K562 (cell line): ENCODE results near the gene GYS1. TPM values are rescaled to one million over a fixed set of nuclear protein-coding genes. Genes with fewer than 3 reads are reported as not detected.
A peak's percentile ranks its signal among the peaks of the same experiment; 100 is the strongest.

Source experiments
- ATAC-seq: fragments of 200-7000 bp; cut with Tn5 transposase; 3 replicates; pipeline ENCODE4 v1.9.1; 2020; ENCODE audit warnings: moderate library complexity
- BruUV-seq: library from RNA; stranded (reverse); fragments of 400-500 nt; replicated peaks from 2 replicates; lab custom pipeline; 2021; lab: Mats Ljungman, UMichigan
- CTCF ChIA-PET: fragments of 300-600 bp; formaldehyde crosslinking; extraction: SDS; loops from one replicate; lab custom pipeline; 2021; ENCODE audit warnings: low intra/inter-chr PET ratio; lab: Yijun Ruan, JAX
- POLR2A ChIA-PET: fragments of 300-600, 350-650 bp; sonication (Branson Sonifier 250); formaldehyde crosslinking; extraction: SDS; loops from one replicate; lab custom pipeline; 2021; ENCODE audit warnings: antibody characterized with exemption, inconsistent platforms; lab: Yijun Ruan, JAX
- DNase-seq, 4 experiments: peaks; one replicate each; pipeline versions ENCODE4 v3.0.0 to v3.0.0-alpha.2; 2011 to 2018; ENCODE audit warnings: low spot score in 3 of 4, mixed read lengths in 3 of 4; ENCODE audit errors: extremely low read depth in 1 of 4
- FAIRE-seq: peaks from 2 replicates; lab custom pipeline; 2011; peaks lifted over from hg19 to GRCh38; lab: Jason Lieb, UNC
- H2AFZ ChIP-seq: 2 replicates; pipeline ENCODE4 v1.6.0; 2011; ENCODE audit warnings: low read depth, low read length, control low read depth, inconsistent platforms
- H3K27ac ChIP-seq: fragments of 200-600 bp; 3 replicates; pipeline ENCODE4 v1.8.0; 2011; ENCODE audit warnings: low read depth, mild to moderate bottlenecking, control low read depth, inconsistent platforms, low read length, moderate library complexity, mixed read lengths; ENCODE audit errors: extremely low read depth
- H3K27me3 ChIP-seq, 2 experiments: fragments of 300-600 bp in 1 of 2; 2 replicates in 1 of 2; 3 replicates in 1 of 2; pipeline versions ENCODE4 v1.6.0 to v1.8.0; 2011; ENCODE audit warnings: inconsistent platforms in 2 of 2, low read length in 2 of 2, mild to moderate bottlenecking in 1 of 2, mixed read lengths in 1 of 2, moderate library complexity in 1 of 2; ENCODE audit not compliant: control insufficient read depth in 2 of 2, insufficient read depth in 2 of 2
- H3K36me3 ChIP-seq: fragments of 300-600 bp; 3 replicates; pipeline ENCODE4 v1.8.0; 2011; ENCODE audit warnings: mild to moderate bottlenecking, low read length, inconsistent platforms; ENCODE audit not compliant: control insufficient read depth, insufficient read depth
- H3K4me1 ChIP-seq, 2 experiments: fragments of 200-600 bp in 1 of 2; replicated peaks in 1 of 2; 2 replicates in 1 of 2; 3 replicates in 1 of 2; pipeline versions ENCODE4 v1.5.1 to v1.8.0; 2011; ENCODE audit warnings: inconsistent platforms in 2 of 2, low read length in 2 of 2, mild to moderate bottlenecking in 1 of 2, mixed read lengths in 1 of 2, moderate library complexity in 1 of 2; ENCODE audit not compliant: control insufficient read depth in 2 of 2, insufficient read depth in 2 of 2
- H3K4me2 ChIP-seq: 2 replicates; pipeline ENCODE4 v1.6.1; 2011; ENCODE audit warnings: low read length, control low read depth, inconsistent platforms, mixed read lengths; ENCODE audit not compliant: insufficient read depth
- H3K4me3 ChIP-seq: fragments of 200-600 bp; sonication (generic), shearing (Covaris generic); 2 replicates; pipeline ENCODE4 v1.5.1; 2016; ENCODE audit warnings: control low read depth, inconsistent platforms
- H3K79me2 ChIP-seq: fragments of 200-600 bp; 3 replicates; pipeline ENCODE4 v1.8.0; 2011; ENCODE audit warnings: low read length, inconsistent platforms; ENCODE audit not compliant: control insufficient read depth, insufficient read depth
- H3K9ac ChIP-seq, 2 experiments: 2 replicates each; pipeline versions ENCODE4 v1.6.0 to v1.6.1; 2011; ENCODE audit warnings: low read depth in 2 of 2, low read length in 2 of 2, control low read depth in 1 of 2, inconsistent platforms in 1 of 2, mild to moderate bottlenecking in 1 of 2, mixed read lengths in 1 of 2; ENCODE audit not compliant: insufficient read depth in 1 of 2
- H3K9me1 ChIP-seq: one replicate; pipeline ENCODE4 v1.6.0; 2011; ENCODE audit warnings: inconsistent platforms, mild to moderate bottlenecking, low read length, moderate library complexity; ENCODE audit not compliant: control insufficient read depth, insufficient read depth
- H3K9me3 ChIP-seq: replicated peaks from 2 replicates; pipeline ENCODE4 v1.5.1; 2011; ENCODE audit warnings: low read depth, low read length, inconsistent platforms; ENCODE audit not compliant: control insufficient read depth, insufficient read depth
- H4K20me1 ChIP-seq: replicated peaks from 2 replicates; pipeline ENCODE4 v1.6.1; 2011; ENCODE audit warnings: low read length, inconsistent platforms, mixed read lengths; ENCODE audit not compliant: control insufficient read depth, insufficient read depth
- BHLHE40 ChIP-seq: IDR thresholded peaks from 2 replicates; pipeline ENCODE4 v1.6.1; 2011; ENCODE audit warnings: low read length, improper control_type of control experiment
- CBFA2T3 ChIP-seq: fragments of 450-650 bp; IDR thresholded peaks from 2 replicates; pipeline ENCODE4 v1.6.1; 2017
- DPF2 ChIP-seq: fragments of 450-650 bp; IDR thresholded peaks from 2 replicates; pipeline ENCODE4 v1.6.1; 2016
- FOXA3 ChIP-seq, 2 experiments: fragments of 450-650 bp in 1 of 2; sonication (generic) in 1 of 2; formaldehyde crosslinking; IDR thresholded peaks in 1 of 2; conservative IDR thresholded peaks in 1 of 2; 2 replicates each; pipeline versions ENCODE4 v1.4.0 to v1.8.0; 2020 to 2022; ENCODE audit warnings: mild to moderate bottlenecking in 2 of 2, missing genetic modification reagents in 1 of 2
- JUND ChIP-seq, 2 experiments: IDR thresholded peaks; 2 replicates in 1 of 2; 3 replicates in 1 of 2; pipeline ENCODE4 v1.6.1; 2011; ENCODE audit warnings: borderline replicate concordance in 2 of 2, low read depth in 2 of 2, low read length in 2 of 2, improper control_type of control experiment in 1 of 2, missing biosample characterization in 1 of 2, missing genetic modification characterization in 1 of 2, missing genetic modification reagents in 1 of 2
- LARP7 ChIP-seq: fragments of 450-650 bp; IDR thresholded peaks from 2 replicates; pipeline ENCODE4 v1.6.1; 2016
- MAX ChIP-seq: sonication (generic); formaldehyde crosslinking; IDR thresholded peaks from 2 replicates; pipeline ENCODE4 v1.9.0; 2022; ENCODE audit warnings: mild to moderate bottlenecking, missing genetic modification reagents
- NFRKB ChIP-seq: fragments of 450-650 bp; IDR thresholded peaks from 2 replicates; pipeline ENCODE4 v1.6.1; 2016; ENCODE audit warnings: low read depth
- NKRF ChIP-seq: fragments of 450-650 bp; IDR thresholded peaks from 2 replicates; pipeline ENCODE4 v1.6.1; 2016; ENCODE audit warnings: borderline replicate concordance
- POLR2A ChIP-seq: fragments of 450-650 bp; conservative IDR thresholded peaks from 2 replicates; pipeline ENCODE4 v1.6.1; 2016
- SMARCA5 ChIP-seq: fragments of 450-650 bp; IDR thresholded peaks from 2 replicates; pipeline ENCODE4 v1.6.1; 2016
- TRIM25 ChIP-seq: fragments of 450-650 bp; IDR thresholded peaks from 2 replicates; pipeline ENCODE4 v1.7.0; 2016; ENCODE audit warnings: borderline replicate concordance
- ZBTB5 ChIP-seq: fragments of 450-650 bp; IDR thresholded peaks from 2 replicates; pipeline ENCODE4 v1.6.1; 2017; ENCODE audit warnings: antibody characterized with exemption
- ZNF24 ChIP-seq: fragments of 450-650 bp; IDR thresholded peaks from 2 replicates; pipeline ENCODE4 v1.6.1; 2016
- WGBS: fragments of 100-300 bp; shearing (Covaris generic); methylation state at CpG from one replicate; pipeline ENCODE4 v1.1.6; 2016; ENCODE audit warnings: low coverage, mixed read lengths; ENCODE audit not compliant: insufficient coverage; ENCODE audit errors: missing lambda C conversion rate; 5-methylcytosine and 5-hydroxymethylcytosine counted together
- in situ Hi-C: fragments of 300-500 bp; cut with MboI; formaldehyde crosslinking; loops from 4 replicates; pipeline ENCODE4 v1.15.0; 2018; ENCODE audit warnings: inconsistent platforms, mixed read lengths
- intact Hi-C: fragments of 100-400 bp; cut with micrococcal nuclease; formaldehyde crosslinking; loops from 2 replicates; pipeline ENCODE4 v1.14.2; 2022
- polyA plus RNA-seq, 8 experiments: library from polyadenylated mRNA; depleted of rRNA in 4 of 8; stranded (reverse) in 5 of 8; unstranded in 3 of 8; fragments of >200 nt; fragmentation: Nextera tagmentation in 2 of 8; fragmentation: Illumina TruSeq in 1 of 8; extraction: Ambion mirVana in 2 of 8; extraction: Trizol in 1 of 8; gene quantifications; 2 replicates each; pipeline versions ENCODE4 v1.2.1 to v1.2.3, GENCODE V29; 2011 to 2014; ENCODE audit warnings: inconsistent platforms in 1 of 8, missing spikeins in 1 of 8
- total RNA-seq, 7 experiments: library from RNA; depleted of rRNA in 6 of 7; stranded (reverse); fragments of >200 nt in 6 of 7; fragmentation: Illumina TruSeq in 2 of 7; extraction: Trizol in 2 of 7; gene quantifications; 2 replicates each; pipeline versions ENCODE4 v1.2.1 to v1.2.3, GENCODE V29; 2011 to 2021; ENCODE audit warnings: low replicate concordance in 1 of 7

The GYS1 gene
- total and polyA plus RNA-seq, 9 of the 15 experiments (the other 6 are each of a cell fraction or from before 2014, with no cell fraction given) = 1.9 to 31.1 (median 15.2) TPM

- no TSS peak for BruUV-seq
- ChIA-PET CTCF (interaction anchor here (0.5 kb wide), 1 partner anchor 146 kb away, joined by 4 read pairs; no protein-coding TSS in a partner anchor), POLR2A (interaction anchor here (0.6 to 0.8 kb wide), 2 partner anchors 23 to 74 kb away, joined by 3 read pairs; no protein-coding TSS in a partner anchor)
- ATAC-seq (no peak), FAIRE-seq (no peak), DNase-seq (peak in 1 of 4 experiments; percentile 42)
- Histone ChIP-seq H3K4me1 (peaks cover 21 to 48% of the 10 kb centered on the region in 2 experiments; a peak in 4 of 5 replicates), H3K79me2 (no peaks in the 10 kb centered on the region), H3K4me2 (no peak overlapping the region), H3K36me3 (peaks cover 4% of the 10 kb centered on the region; the same call in 1 of the 3 replicates), H3K4me3 (no peak overlapping the region), H3K9ac (peak overlapping the region in 1 of 2 experiments; percentile 61; a peak in 1 of 4 replicates), H3K9me3 (no peaks in the 10 kb centered on the region), H3K27me3 (no peaks in the 10 kb centered on the region), H2AFZ (no peak overlapping the region), H3K9me1 (peaks cover 7% of the 10 kb centered on the region), H4K20me1 (peaks cover 9% of the 10 kb centered on the region; the same call in 1 of the 2 replicates), H3K27ac (no peak overlapping the region)
- in situ Hi-C loops (no loop called here), intact Hi-C loops (no loop called here)
- 4% methylated on average over 16 of the region's 16 CpGs for WGBS
- TF ChIP-seq ZNF24 (peak; percentile 29; the same call in 1 of the 2 replicates), NKRF (peak; percentile 15; the same call in 1 of the 2 replicates), JUND (IDR thresholded peaks at IDR 0.05; ENCODE audit: borderline replicate concordance, low read depth, low read length) (peak; percentile 69), JUND (tag; IDR thresholded peaks at IDR 0.05; ENCODE audit: borderline replicate concordance, low read depth, low read length) (peak; percentile 0; the same call in 1 of the 3 replicates), MAX (peak; percentile 23; the same call in 1 of the 2 replicates), BHLHE40 (peak; percentile 53), SMARCA5 (peak; percentile 54; the same call in 1 of the 2 replicates), CBFA2T3 (0 out of 2 replicates have a peak, but pooled peaks have one; percentile 17), ZBTB5 (no peak), DPF2 (peak; percentile 48; the same call in 1 of the 2 replicates), FOXA3 (CRISPR knock-in tag; conservative IDR thresholded peaks at IDR 0.05 in 1 of 2, IDR thresholded peaks at IDR 0.05 in 1 of 2) (no peak), POLR2A (peak; percentile 45; the same call in 1 of the 2 replicates), LARP7 (0 out of 2 replicates have a peak, but pooled peaks have one; percentile 49), NFRKB (no peak), TRIM25 (0 out of 2 replicates have a peak, but pooled peaks have one; percentile 71)
These were observed 28.1 kb upstream of the GYS1 start for GRCh38 chr19:49020931-49021895.
